GM10266 (cell line): ENCODE data around the gene JAK3.

Experiments
- DNase-seq: peaks from one replicate; pipeline ENCODE4 v3.0.0; 2012; ENCODE audit errors: extremely low spot score
- TF ChIP-seq, protein P1 (sequence below): IDR thresholded peaks from 2 replicates; pipeline ENCODE4 v1.5.1; 2012; ENCODE audit warnings: mild to moderate bottlenecking, low read depth; ENCODE audit not compliant: control insufficient read depth, insufficient read depth; ENCODE audit errors: missing control alignments

Gene JAK3

DNA sequence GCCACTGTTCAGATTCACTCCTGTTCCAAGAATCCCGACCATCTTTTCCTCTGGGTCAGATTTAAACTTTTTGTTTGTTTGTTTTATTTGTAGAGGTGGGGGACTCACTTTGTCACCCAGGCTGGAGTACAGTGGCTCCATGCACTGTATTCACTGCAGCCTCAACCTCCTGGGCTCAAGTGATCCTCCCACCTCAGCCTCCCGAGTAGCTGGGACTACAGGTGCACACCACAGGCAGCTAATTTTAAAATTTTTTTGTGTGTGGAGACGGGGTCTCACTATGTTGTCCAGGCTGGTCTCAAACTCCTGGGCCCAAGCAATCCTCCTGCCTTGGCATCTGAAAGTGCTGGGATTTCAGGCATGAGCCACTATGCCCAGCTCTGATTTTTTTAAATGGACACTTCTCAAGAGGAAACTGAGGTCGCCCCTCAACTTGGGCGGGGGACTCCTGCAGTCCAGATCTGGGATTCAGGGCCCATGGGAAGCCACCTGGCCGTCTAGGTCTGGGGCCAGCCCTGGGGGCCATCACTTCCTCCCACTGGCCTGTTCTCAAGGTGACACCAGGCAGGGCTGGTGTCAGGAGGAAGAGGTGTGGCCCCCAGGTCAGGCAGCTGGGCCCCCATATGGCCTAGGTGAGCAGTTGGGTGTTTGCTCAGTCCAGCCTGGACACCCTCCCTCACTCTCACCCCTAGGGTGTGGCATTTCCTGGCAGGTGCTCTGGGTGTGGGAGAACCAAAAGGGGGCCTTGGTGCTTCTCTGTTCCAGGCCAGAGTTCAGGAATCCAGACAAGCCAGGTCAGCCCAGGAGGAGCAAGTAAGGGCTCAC, 51.6 kb downstream of the JAK3 start:
- TF ChIP-seq, protein P1, sequence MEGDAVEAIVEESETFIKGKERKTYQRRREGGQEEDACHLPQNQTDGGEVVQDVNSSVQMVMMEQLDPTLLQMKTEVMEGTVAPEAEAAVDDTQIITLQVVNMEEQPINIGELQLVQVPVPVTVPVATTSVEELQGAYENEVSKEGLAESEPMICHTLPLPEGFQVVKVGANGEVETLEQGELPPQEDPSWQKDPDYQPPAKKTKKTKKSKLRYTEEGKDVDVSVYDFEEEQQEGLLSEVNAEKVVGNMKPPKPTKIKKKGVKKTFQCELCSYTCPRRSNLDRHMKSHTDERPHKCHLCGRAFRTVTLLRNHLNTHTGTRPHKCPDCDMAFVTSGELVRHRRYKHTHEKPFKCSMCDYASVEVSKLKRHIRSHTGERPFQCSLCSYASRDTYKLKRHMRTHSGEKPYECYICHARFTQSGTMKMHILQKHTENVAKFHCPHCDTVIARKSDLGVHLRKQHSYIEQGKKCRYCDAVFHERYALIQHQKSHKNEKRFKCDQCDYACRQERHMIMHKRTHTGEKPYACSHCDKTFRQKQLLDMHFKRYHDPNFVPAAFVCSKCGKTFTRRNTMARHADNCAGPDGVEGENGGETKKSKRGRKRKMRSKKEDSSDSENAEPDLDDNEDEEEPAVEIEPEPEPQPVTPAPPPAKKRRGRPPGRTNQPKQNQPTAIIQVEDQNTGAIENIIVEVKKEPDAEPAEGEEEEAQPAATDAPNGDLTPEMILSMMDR: no peak

DNA sequence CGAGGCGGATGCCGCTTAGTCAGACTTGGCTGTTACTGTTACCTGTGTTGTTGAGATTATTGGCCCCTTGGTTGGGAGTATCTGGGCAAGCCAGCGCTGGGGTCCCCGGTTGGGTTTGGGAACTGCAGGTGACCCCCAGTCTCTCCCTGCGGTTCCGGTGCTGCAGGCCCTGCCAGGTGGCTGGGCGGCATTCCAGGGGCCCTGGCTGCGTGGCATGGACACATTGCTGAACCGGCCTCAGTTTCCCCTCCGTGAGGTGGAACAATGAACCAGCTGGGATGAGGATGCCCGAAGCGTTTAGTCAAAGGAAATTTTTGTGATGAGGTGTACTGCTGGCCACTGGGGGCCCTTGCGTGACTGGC, 52.3 kb downstream of the JAK3 start:
- no peak for DNase-seq
- TF ChIP-seq, protein P1: no peak

More for the DNA sequence above, 51.6 kb downstream of the JAK3 start:
- DNase-seq: no peak

DNA sequence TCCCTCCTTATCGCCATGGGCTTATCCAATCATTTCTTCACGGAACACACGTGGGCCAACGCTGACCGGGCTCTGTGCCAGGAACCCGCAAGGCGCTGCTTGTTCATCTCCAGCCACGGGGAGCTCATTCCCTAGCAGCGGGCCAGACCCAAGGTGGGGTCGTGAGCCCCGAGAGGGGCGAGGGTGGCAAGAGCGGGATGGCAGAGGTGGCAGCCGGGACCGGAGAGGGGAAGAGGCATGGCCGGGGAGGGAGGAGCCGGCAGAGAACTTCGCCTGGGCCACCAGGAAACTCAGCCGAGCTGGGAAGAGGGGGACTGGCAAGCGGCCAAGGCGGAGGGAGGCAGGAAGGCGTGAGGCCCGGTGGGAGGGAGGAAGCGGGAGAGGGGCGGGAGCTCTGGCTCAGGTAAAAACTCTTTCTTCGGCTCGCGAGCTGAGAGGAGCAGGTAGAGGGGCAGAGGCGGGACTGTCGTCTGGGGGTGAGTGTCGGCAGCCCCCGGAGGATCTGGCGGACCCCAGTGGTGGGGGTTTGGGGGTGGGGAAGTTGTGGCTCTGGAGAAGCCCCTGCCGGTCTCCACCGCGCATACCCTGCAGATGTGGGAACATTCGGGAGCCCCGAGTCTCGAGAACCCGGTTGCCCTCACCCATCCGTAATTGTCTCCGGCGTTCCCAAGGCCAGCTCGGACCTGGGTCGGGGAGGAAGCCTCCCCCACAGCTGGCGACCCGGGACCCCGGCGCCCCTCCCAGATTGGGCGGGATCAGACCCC, 52.9 kb downstream of the JAK3 start, which contains the start of gene B3GNT3:
TSS of gene B3GNT3 (plus strand) at position 408 of the 764 bp plus-strand sequence. CDS start 12,670 bp downstream, outside the sequence.
- TF ChIP-seq, protein P1: no peak
- DNase-seq: no peak

DNA sequence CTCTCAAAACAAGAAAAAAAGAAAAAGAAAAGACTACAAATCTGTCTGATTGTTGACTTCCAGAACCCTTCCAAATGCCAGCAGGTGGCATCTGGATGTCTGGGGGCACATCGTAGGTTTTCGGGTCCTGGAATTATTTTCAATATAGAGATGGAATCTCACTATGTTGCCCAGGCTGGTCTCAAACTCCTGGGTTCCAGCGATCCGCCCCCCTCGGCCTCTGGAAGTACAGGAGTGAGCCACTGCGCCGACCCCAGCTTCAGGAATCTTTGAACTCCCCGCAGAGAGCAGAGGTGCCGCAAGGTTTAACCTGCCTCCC, 53.4 kb downstream of the JAK3 start:
- no peak for DNase-seq
- TF ChIP-seq, protein P1: no peak

DNA sequence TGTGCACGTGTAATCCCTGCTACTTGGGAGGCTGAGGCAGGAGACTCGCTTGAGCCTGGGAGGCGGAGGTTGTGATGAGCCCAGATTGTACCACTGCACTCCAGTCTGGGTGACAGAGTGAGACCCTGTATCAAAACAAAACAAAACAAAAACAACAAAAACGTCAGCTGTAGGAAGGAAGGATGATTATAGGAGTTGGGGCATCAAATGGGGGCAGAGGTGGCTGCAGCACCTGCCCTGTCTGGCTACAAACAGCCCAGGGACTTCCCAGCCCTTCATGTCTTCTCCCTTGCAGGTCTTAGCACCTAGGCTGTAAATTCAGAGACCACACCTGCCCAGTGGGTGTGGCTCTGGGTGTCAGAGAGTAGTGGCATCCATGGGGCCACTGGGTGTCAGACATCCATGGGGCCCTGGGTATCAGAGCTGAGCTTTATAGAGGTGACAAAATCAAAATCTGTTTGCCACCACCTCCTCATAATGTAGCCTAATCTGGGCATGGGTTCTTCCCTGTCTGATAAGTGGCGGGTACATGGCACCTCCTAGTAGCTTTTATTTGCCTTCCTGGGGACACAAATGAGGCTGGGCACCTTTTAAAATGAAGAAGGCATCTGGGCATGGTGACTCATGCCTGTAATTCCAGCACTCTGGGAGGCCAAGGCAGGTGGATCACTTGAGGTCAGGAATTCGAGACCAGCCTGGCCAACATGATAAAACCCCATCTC, 57.6 kb downstream of the JAK3 start:
- no peak for DNase-seq
- TF ChIP-seq, protein P1: no peak

DNA sequence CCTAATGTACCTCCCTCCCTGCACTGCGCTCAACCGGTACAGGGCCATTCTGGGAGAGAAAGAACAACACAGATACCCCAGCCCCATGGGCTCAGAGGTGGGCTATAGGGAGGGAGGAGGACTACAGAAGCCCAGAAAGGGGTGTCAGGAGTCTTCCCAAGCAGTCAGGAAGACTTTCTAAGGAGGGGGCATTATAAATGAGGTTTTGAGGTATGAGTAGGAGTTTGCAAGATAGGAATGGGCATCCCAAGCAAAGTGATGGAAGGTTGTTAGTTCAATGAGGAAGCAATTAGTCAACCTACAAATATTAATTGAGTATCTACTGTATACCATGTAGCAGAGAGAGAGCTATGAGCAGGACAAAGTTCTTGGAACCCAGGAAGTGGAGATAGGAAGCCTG, 59.1 kb downstream of the JAK3 start:
- TF ChIP-seq, protein P1: no peak
- DNase-seq: no peak
